Stimulated activated CD4-positive, alpha-beta T cell treated with anti-CD3 and anti-CD28 coated beads, Interleukin-1b, Interleukin-23, amount 100 ng/mL, for 24 hours (primary cell): Measurements from ENCODE around the gene HTRA3.

ENCODE experiments used
- DNase-seq, 4 experiments: peaks; one replicate each; pipeline ENCODE4 v3.0.0-alpha.2; 2020; ENCODE audit warnings: low read depth in 4 of 4, low spot score in 1 of 4

HTRA3 gene

DNA sequence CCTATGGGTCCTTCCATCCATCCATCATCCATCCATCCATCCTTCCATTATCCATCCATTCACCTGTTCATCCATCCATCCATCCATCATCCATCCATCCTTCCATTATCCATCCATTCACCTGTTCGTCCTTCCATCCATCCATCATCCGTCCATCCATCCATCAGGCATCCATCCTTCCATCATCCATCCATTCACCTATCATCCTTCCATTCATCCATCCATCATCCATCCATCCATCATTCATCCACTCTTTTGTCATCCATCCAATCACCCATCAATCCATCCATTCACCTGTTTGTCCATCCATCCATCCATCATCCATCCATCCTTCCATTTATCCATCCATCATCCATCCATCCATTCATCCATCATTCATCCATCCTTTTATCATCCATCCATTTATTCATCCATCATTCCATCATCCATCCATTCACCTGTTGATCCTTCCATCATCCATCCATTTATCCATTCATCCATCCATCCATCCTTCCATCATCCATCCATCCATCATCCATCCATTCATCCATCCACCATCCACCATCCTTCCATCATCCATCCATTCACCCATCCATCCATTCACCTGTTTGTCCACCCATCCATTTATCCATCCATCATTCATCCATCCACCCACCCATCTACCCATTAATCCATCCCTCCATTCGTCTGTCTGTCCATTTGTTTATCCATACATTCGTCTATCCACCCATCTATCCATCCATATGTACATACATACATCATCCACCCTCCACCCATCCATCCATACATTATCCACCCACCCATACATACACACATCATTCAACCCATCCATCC, 35.7 kb upstream of the HTRA3 start:
- no peak for DNase-seq

DNA sequence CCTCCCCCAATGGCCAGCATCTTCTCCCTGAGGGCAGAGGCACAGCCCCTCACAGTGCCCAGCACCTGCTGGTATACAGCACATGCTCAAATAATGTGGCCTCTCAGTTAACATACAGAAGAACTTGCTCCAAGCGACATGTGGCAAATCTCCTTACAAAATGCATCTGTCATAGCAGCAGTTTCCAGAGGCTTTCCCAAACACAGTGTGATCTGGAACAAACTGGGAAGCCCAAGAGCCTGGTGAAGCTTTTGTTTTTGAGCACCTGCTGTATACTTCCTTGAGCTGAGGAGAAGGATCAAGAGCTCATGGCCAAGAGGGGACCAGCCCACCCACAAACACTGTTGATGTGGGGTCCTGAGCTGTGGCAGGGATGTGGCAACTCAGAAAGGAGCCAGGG, 34.8 kb upstream of the HTRA3 start:
- DNase-seq: no peak

DNA sequence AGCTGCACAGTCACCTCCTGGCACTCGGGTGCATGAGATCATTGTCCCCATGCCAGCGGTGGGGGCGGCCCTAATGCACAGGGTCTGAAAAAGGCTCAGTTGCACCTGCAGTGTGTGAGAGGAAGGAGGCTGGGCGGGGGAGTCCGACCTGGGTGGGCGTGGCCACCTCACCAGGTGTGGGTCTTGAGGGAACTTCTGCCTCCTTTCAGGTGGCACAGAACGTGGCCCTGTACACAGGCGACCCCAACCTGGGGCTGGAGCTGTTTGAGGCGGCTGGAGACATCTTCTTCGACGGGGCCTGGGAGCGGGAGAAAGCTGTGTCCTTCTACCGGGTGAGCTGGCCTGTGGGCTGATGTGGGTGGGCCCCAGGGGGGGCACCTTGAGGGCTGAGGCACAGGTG, 34.3 kb upstream of the HTRA3 start:
- DNase-seq: no peak

DNA sequence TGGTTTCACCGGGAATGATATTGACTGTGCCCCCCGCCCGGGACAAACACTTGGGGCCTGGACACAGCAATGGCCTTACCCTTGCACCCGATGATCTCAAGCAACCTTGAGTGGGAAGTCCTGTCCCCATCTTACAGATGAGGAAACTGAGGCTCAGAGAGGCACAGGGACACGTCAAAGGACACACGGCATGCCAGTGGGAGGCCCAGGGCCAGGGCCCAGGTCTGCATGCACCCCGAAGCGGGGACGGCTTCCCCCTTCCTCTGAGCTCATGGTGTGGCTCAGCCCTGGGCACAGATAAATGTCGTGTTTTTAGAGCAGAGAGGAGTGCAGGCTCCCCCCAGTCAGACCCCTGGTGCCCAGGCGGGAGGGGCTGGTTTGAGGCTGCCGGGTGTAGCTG, 33.9 kb upstream of the HTRA3 start:
- no peak for DNase-seq

DNA sequence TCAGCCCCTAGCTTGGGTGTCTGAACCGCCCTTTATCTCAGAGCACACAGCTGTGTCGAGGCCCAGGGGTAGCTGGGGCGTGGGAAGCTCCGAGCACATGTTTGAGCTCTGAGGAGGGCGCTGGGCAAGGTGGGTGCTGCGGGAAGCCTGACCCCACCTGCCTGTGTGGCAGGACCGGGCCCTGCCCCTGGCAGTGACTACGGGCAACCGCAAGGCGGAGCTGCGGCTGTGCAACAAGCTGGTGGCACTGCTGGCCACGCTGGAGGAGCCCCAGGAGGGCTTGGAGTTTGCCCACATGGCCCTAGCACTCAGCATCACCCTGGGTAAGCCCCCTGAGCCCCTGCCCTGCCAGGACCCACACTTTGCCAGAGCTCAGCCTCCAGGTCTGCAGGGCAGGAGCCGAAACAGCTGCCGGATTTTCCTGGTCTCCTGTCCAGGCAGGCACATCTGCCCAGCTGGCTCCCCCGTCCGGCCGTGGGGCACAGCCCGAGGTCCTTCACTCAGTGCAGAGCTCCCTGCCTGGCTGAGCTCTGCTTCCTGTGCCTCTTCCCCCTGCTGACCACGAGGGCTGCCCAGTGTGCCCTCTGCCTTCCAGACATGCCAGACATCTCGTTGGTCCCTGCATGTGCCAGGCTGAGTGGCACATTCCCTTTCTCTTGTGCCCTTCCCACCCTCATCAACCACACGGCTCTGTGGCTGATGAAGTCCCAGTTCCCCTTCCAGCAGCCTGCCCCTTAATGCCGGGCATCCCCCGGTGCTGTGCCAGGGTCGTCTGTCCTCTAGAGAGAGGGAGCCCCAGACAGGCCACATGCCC, 33.2 kb upstream of the HTRA3 start:
- DNase-seq: no peak

DNA sequence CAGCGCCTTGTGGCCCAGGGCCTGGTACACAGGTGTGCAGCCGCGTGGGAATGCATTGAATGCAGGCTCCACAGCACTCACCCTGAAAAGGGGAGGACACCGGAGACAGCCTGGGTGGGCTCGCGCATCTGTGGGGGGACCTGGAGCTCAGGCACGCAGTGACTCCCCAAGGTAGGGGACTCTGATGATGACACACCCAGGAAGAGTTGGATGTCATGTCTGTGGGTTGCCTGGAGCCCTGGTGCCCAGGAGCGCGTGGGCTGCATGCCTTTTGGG, 32.7 kb upstream of the HTRA3 start:
- DNase-seq: no peak

DNA sequence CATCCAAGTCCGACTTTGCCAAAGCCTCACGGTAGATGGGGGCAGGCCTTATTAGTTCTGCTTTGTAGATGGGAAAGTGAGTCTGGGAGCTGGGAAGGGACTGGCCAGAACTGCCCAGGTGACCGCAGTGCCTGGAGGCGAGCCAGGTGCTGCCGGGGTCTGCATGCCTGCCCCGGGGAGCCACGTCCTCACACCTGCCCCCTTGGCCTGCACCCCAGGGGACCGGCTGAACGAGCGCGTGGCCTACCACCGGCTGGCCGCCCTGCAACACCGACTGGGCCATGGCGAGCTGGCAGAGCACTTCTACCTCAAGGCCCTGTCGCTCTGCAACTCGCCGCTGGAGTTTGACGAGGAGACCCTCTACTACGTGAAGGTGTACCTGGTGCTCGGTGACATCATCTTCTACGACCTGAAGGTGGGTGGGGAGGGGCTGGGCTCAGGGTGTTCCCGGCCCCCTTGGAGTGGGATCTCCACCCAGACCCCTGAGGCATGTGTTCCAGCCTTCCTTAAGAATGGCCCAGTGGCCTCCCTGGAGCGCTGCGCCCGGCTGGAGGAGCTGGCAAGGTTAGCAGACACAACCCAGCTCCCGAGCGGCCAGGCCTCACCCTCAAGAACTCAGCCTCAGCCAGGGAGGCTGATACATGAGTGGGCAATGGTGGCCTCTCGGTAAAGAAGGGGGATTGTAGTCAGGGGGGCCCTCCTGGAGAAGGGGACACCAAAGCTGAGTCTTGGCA, 32.1 kb upstream of the HTRA3 start:
- DNase-seq: no peak

DNA sequence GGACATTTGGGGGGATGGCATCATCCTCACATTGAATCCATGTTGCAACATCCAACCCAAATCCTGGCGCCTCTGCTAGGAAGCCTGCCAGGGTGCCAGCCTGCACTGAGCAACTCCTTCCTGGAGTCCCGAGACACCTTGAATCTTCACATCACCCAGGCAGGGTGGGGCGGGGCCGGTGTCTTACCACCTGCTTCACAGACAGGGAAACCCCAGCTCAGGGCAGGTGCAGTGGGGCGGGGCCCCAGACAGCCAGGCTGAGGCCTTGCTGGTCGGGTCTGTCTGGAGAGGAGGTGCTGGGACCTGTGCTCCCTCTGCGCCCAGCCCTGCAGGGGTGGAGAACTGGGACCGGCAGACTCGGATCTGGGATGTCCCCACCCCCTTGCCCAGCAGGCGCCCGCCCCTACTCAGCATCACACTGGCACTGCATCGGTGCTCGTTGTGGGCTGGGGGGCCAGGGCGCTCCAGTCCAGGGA, 31.5 kb upstream of the HTRA3 start:
- DNase-seq: no peak

DNA sequence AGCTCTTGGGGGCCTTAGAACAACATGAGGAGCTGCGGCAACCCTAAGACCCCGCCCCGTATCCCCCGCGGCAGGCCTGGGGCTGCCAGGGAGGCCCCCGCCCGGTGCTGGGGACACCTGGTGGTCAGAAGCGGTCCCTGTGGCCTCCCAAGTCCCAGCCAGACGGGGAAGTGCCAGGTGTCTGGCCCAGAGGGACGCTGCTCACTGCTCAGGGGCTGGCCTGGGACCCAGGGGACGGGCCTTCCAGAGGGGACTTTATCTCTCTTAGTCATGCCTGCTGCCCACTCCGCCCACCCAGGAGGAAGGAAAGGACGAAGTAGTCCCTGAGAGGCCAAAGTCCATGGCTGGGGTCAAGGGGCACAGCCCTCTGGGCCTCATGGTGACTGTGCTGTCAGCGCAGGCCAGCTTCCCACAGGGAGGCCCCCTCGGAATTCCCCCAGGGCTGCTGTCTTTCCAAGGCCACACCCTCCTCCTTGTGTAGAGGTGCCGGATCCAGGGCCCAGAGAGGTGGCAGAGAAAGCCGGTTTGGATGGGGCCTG, 31.0 kb upstream of the HTRA3 start:
- no peak for DNase-seq

DNA sequence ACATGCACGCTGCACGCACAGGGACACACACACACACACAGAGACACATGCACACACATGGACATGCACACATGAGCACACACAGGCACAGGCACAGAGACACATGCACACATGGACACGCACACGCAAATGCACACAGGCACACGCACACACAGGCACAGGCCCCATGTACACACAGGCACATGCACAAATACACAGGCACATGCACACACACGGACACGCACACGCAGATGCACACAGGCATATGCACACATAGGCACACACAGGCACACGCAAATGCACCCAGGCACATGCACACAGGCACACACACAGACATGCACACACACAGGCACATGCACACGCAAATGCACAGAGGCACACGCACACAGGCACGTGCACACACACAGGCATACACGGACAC, 30.3 kb upstream of the HTRA3 start:
- no peak for DNase-seq

DNA sequence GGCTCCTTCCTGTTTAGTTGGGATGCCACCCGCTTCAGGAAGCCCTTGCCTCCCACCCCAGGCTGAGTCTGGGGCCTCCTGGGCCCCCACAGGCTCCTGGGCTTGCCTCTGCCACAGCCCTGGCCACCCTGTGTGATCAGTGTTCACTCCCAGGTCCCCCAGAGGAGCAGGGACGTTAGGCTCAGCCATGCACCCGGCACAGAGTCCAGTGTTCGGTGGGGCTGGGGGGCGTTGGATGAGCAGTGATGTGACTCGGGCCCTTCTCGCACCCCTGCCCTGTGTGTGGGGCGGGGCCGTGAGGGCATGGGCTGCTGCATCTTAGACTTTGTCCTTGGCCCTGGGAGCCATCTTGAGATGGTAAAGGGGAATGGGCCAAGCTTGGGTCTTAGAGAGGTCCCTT, 29.9 kb upstream of the HTRA3 start:
- DNase-seq: no peak

DNA sequence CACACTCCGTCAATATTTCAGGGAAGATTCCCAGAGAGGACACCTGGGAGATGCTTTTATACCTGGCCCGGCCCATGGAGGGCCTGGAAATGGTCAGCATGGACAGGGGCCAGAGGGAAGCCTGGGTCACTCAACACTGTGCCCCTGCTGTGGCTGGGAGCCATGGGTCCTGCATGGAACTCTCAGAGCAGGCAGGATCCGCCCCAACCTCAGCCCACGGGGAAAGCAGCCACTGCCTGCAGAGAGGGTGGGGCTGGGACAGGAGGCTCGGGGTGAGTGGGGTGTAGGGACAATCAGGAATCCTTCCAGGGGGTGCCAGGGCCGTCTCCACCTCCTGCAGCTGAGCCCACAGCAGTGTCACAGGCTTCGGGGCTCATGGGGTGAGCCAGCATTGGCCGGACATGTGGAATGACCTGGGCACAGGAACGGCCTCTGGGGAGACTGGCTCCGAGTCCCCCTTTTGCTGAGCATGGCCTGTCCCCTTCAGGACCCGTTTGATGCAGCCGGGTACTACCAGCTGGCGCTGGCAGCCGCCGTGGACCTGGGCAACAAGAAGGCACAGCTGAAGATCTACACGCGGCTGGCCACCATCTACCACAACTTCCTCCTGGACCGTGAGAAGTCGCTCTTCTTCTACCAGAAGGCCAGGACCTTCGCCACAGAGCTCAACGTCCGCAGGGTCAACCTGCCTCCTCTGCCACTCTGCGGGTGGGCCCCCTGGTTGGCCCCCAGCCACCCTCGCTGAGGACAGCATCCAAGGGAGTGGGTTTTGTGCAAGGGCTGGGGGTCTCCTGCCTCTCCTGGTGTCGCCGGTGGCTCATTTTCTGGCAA, 29.1 kb upstream of the HTRA3 start:
- no peak for DNase-seq

DNA sequence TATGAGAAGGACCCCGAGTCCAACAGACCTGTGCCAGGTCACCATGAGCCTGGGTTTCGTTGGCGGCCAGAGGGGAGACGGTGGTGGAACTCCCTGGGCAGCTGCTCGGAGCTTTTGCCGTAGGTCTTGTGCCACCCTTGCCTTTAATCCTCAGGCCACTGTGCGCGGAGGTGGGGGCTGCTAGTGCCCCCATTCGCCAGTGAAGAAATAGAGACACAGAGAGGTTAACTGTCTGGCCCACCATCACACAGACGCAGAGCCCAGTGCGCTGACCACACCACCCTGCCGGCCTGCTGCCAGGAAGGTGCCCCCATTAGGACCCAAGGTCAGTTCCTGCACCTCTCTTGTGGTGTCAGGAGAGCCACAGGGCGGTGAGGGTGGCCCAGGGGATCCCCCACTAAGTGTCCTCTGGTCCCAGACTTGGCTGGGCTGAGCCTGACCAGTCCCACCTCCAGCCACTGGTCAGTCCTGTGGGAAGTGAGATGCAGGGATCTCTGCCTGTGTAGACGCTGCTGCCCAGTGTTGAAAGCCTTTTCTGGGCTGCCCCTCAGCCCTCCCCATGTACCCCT, 28.3 kb upstream of the HTRA3 start:
- no peak for DNase-seq

DNA sequence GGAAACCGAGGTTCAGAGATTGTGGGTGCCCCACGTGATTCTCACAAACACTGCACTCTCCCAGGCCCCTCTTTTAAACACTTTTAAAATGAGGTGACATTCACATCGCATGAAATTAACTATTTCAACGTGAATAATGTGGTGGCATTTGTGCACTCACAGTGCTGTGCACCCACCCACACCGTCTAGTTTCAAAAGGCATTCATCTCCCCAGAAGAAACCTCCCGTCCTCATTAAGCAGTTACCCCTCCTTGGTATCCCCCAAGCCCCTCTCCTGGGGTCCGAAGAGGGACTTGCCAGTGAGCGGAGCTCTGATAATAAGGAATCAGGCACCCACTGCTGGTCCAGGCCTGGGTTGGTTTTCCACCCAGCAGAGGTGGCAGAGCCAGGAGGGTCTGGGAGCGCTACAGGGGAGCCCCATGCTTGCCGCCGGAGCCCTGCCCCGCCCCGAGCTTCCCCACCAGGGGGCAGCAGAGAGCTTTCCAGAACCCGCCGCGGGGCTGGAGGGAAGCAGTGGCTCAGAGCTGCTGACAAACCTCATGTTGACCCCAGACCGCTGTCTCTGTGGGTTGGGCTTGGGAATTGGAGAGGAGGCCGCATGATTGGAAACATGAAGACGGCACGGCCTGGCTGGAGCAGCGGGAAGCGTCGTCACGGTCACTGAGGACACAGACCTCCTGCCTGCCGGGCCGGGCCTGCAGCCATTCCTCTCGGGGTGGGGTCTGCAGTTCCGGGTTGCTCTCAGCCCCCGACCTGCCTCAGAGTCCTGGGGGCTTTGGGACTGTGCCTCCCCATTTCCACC, 27.5 kb upstream of the HTRA3 start:
- DNase-seq: peak; percentile 73 to 92 (median 78)

DNA sequence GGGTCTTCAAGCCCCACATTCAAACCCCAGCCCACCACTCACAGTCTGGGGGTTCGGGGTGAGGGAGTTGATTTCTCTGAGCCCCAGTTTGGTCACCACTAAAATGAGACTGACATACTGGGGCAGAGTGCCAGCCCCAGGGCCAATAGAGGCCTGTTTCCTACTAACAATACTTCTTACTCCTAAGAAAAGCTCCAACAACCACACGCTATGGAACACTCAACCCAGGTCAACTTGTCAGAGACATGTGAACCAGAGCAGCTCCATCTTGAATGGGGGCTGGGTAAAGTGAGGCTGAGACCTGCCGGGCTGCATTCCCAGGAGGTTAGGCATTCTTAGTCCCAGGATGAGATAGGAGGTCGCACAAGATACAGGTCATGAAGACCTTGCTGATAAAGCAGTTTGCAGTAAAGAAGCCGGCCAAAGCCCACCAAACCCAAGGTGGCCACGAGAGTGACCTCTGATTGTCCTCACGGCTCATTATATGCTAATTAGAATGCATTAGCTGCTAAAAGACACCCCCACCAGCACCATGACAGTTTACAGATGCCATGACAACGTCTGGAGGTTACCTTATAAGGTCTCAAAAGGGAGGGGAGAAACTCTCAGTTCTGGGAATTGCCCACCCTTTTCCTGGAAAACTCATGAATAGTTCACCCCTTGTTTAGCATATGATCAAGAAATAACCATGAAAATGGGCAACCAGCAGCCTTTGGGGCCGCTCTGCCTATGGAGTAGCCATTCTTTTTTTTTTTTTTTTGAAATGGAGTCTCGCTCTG, 26.6 kb upstream of the HTRA3 start:
- no peak for DNase-seq

DNA sequence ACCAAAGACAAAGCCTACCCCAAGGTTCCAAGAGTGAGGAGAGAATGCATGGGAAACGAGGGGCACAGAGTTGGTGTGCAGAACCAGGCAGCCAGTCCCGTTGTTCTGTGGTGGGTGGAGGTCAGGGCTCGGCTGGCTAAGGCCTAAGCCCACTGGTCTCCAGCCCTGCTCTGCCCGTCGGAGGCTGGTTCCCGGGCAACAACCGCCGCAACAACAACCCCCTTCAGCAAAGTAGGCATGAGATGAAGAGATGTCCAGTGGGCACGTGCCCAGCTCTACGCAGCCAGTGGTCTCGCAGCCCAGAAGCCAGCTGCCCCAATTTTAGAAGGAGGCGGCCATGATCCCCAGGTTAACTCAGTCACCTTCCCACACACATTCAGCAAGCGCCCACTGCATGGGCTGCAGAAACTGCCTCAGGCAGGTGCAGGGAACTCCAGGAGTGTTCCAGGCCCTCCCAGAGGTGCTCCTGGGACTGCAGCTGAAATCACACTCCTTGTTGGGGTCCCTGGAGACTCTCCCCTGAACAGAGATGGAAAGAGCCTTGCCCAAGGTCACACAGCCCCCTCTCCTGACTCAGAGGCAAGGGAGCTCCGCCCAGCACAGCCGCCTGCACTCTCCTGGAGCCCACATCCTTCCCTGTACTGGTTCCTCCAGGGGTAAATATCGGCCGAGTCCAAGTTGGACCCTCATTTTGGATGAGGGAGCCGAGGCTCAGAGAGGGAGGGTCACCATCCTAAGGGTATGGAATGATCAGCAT, 25.4 kb upstream of the HTRA3 start:
- no peak for DNase-seq

DNA sequence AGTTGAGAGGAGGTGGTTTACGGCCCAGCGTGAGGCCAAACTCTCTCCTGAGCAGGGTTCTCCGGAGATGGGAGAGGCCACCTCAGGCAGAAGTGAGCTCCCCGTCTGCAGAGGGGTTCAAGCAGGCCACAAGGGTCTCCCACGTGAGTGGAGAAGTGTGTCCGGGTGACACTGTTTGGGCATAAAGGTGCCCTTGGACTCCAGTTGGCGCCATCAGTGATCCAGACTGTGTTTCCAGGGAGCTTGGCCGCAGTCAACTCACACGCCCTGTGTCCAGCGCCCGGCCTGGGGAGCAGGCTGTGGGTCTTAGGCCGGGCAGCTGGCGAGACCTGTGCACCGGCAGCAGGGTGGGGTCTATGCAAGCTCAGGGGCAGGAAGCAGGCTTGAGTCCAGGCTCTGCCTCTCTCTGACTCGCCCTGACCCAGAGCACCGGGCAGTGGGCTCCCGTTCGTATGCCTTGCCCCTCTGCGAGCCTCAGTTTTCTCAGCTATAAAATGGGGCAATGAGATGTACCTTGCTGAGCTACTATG, 24.6 kb upstream of the HTRA3 start:
- no peak for DNase-seq
